Dedifferentiated amniotic fluid mesenchymal stem cell (primary cell): ENCODE results near the gene ARNT2.

ENCODE experiments used
- DNase-seq: peaks from one replicate; pipeline ENCODE4 v3.0.0-alpha.2; 2016; ENCODE audit errors: extremely low spot score

Gene ARNT2

DNA sequence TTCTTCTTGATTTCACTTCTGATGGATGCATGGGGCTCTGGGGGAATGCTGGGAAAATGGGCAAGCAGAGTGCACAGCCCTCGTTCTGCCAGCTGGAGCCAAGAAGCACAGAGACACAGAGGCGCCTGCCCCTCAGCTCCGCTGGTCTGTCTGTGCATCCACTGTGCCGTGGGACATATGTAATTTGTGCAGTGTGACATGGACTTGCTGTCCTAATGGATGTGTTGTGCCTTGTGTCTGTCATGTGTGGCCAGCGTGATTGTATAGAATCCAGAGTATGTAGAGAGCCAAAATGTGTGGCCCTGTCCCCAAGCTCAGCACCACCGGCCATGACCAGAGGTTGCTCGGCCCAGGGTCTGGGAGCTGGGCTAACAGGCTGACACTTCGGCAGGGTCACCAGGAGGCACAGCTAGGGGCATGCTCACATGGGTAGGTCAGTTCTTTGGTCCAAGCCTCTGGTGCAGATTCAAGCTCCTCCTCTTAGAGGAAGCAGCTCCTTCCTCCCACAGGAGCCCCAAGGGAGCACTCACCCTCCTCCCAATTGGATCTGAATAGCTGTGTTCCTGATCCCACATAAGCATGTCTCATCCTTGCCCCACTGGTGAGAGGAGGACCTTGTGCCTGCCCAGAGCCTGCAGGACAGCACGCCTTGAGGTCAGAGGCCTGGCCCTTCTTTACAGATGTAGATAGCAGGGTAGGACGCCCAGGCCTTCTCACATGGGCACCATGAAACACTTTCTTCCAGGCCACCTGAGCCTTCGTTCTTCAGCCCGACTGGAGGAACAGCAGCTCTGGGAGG, 190.1 kb downstream of the ARNT2 start:
- no peak for DNase-seq

DNA sequence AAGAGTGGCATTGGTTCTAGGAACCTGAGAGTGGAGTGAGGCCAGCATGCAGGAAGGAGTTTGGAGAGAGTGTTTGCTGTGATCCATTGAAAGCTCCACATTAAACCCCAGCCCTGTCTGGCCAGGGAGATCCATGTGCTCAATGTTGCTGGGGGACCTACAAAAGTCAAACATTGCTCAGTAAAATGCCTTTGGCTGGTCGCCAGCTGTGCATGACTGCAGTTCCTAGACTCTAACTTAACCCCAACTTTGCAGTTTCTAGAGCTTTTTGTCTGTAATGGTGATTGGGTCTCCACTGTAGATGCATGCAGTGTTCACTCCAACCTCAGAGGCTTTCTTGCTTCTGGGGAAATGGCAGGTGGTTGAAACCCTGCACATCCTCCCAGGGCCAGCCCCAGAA, 191.2 kb downstream of the ARNT2 start:
- DNase-seq: no peak

- DNase-seq: no peak
Observed at GRCh38 chr15:80596521-80596976, 192.4 kb downstream of the ARNT2 start.

- DNase-seq: no peak
Observed at GRCh38 chr15:80597076-80597475, 192.9 kb downstream of the ARNT2 start.

DNA sequence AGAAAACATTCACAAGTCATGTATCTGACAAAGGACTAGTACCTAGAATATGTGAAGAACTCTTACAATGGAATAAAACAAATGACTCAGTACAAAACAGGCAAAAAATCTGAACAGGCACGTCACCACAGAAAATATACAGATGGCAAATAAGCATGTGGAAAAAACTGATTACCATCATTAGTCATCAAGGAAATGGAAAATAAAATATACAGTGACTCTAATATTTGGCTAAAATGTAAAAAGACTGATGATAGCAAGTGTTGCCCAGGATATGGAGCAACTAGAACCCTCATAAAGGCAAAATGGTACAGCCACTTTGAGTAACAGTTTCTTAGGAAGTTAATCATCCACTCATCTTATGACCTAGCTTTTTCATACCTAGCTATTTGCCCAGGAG, 195.2 kb downstream of the ARNT2 start:
- DNase-seq: peak; percentile 29

GRCh38 chr15:80600626-80601025, 196.4 kb downstream of the ARNT2 start:
- DNase-seq: no peak

GRCh38 chr15:80601256-80601655, 197.1 kb downstream of the ARNT2 start:
- no peak for DNase-seq

DNA sequence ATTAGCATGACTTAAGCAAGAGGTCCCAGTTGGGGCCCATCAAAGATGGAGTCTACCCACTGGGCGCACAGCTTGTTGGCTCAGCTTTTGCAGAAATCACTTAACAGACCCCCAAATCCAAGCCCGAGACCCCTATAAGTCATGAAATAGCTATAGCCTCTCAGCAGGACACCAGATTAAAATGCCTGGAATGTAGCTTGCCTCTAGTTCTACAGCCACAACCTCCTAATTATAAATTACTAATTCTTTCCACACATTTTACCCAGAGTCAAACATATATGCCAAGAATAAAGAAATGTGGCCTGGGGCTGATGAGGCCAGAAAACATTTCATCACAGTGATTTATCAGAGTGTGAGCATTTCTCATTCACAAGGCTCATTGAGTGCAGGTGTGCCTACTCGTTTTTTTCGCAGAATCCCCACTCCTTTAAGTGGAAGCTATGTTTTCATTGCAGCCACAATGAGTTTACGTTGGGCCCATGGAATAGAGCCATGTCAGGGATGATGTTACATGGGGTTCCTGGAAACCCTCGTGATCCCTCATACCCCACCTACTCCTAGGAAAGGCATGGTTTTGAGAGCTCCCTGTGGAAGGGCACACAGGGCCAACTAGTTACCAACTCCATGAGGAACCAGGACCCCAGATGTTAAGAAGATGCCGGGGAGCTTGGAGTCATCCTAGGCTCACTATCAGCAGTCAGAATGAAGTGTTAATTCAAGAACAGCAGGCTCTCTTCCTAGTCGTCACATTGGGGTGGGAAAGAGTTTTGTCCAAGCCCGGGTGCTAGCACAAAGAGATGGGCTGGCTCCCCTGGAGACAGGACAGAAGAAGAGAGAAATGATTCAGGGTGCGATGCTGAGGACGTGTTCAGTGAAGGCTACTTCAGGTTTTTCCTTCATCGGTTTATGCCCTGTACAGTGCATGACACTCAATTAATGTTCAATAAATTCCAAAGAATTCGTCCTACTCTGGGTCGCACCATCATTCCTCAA, 200.7 kb downstream of the ARNT2 start:
- no peak for DNase-seq

GRCh38 chr15:80605591-80606150, 201.5 kb downstream of the ARNT2 start:
- DNase-seq: no peak

DNA sequence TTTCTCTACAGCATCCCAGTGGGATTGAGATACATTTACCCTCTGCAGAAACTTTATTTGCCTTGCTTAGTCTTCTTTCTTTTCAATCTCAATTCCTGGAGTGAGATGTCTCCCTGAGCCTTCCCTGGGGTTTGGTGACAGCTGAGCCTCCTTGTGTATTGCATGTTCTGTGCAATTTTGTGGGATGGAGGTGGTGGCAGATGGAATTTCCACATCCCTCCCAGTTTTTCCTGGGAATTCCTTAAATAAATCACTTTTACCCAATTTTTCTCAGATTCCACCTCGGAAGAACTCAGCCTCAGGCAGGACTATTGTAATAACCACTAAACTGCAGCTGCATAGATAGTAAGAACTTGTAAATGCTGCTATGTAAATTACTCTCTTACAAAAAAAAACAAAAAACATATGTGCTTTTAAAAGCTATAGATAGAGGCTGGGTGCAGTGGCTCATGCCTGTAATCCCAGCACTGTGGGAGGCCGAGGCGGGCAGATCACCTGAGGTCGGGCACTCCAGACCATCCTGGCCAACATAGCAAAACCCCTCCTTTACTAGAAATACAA, 202.4 kb downstream of the ARNT2 start:
- no peak for DNase-seq

GRCh38 chr15:80607287-80607980, 203.3 kb downstream of the ARNT2 start:
- DNase-seq: no peak

- DNase-seq: no peak
Observed at GRCh38 chr15:80608688-80609087, 204.5 kb downstream of the ARNT2 start.

GRCh38 chr15:80609091-80609490, 204.9 kb downstream of the ARNT2 start:
- no peak for DNase-seq

- DNase-seq: no peak
Observed at GRCh38 chr15:80609512-80609946, 205.3 kb downstream of the ARNT2 start.

GRCh38 chr15:80611543-80612080, 207.4 kb downstream of the ARNT2 start:
- DNase-seq: no peak

DNA sequence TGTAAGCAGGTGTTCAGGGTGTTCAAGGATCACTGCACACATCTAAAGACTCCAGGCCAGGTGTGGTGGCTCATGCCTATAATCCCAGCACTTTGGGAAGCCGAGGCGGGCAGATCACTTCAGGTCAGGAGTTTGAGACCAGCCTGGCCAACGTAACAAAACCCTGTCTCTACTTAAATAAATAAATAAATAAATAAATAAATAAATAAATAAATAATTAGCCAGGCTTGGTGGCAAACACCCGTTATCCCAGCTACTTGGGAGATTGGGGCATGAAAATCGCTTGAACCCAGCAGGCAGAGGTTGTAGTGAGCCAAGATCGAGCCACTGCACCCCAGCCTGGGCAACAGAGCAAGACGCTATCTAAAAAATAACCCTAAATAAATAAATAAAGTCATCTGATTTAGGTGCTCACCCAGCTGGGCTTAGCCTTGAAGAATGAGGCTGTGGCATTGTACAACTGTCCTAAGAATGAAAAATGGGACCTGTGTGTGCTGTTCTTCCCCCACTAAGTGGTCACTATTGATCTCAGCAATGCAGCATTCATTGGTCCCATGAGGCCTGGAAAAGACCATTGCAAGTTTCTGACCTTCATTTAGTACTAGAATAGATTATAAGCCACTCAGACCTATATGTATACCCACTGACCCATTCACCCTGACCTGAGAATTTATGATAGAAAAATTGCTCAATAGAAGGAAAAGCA, 208.1 kb downstream of the ARNT2 start:
- DNase-seq: no peak

DNA sequence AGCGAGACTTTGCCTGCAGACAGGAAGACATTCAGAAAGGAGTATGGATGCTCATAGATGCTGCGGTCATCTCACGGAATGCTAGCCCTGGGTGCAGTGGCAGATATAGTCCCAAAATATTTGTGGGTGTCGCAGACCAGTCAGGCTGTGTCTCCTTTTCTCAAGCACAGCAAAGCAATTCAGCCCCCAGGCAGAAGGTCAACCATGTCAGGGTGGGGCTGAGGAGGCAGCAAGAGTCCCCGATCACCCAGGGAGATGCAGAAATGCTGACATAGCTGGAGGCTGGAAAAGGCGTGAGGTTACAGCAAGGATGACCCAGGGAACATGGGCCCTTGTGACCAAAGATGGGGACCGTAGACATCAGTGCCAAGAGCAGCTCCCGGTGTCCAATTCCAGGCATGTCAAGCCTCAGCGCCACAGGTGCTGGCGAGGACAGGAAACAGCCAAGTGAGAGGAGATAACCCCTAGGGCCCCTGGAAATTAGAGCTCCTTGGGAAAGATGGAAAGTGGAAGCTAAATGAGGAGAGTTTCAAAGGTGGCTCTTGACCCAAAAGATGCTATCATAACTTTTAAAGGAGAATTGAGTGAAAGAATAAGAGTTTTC, 209.7 kb downstream of the ARNT2 start:
- DNase-seq: no peak

GRCh38 chr15:80614711-80615360, 210.7 kb downstream of the ARNT2 start:
- no peak for DNase-seq

DNA sequence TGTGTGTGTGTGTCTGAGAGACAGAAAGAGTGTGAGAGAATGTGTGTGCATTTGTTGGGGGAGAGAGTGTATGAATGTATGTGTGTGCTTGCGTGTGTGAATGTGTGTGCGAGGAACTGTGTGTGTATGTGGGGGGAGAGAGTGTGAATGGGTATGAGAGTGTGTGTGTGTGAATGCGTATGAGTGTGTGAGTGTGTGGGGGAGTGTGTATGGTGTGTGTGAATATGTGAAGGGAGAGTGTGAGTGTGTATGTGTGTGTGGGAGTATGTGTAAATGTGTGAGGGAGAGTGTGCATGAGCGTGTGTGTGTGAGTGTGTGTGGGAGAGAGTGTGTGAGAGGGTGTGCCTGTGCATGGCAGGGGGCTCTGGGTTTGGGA, 211.2 kb downstream of the ARNT2 start:
- no peak for DNase-seq
